IMR-90 (cell line): ENCODE results near the gene PBRM1. TPM values are rescaled to one million over a fixed set of nuclear protein-coding genes. Genes with fewer than 3 reads are reported as not detected.

ENCODE experiments used
- ATAC-seq: fragments of 200-7000 bp; cut with Tn5 transposase; 2 replicates; pipeline ENCODE4 v1.9.1; 2020; ENCODE audit warnings: low read depth, mild to moderate bottlenecking, moderate library complexity
- BruUV-seq: library from RNA; stranded (reverse); fragments of 400-500 nt; replicated peaks from 2 replicates; lab custom pipeline; 2021; lab: Mats Ljungman, UMichigan
- CTCF ChIA-PET: fragments of 300-600 bp; formaldehyde crosslinking; extraction: SDS; loops from one replicate; lab custom pipeline; 2021; ENCODE audit warnings: antibody characterized with exemption; lab: Yijun Ruan, JAX
- POLR2A ChIA-PET: fragments of 300-600 bp; sonication (Branson Sonifier 250); formaldehyde crosslinking; loops from one replicate; lab custom pipeline; 2022; ENCODE audit warnings: antibody characterized with exemption; ENCODE audit not compliant: unreplicated experiment; lab: Charles Lee
- DNase-seq: peaks from one replicate; pipeline ENCODE4 v3.0.0; 2013
- H2AFZ ChIP-seq: replicated peaks from 2 replicates; pipeline ENCODE3; 2013; ENCODE audit warnings: low read length, mild to moderate bottlenecking; ENCODE audit not compliant: poor library complexity
- H2AK5ac ChIP-seq: 2 replicates; pipeline ENCODE4 v1.6.1; 2013; ENCODE audit warnings: low read depth, low read length, inconsistent platforms
- H2AK9ac ChIP-seq: replicated peaks from 2 replicates; pipeline ENCODE3; 2013; ENCODE audit warnings: mild to moderate bottlenecking, low read depth, low read length, moderate library complexity; ENCODE audit not compliant: poor library complexity
- H2BK120ac ChIP-seq: 2 replicates; pipeline ENCODE4 v1.6.1; 2013; ENCODE audit warnings: low read depth, low read length, inconsistent platforms
- H2BK15ac ChIP-seq: 3 replicates; pipeline ENCODE4 v1.6.1; 2013; ENCODE audit warnings: low read depth, low read length, inconsistent platforms
- H2BK20ac ChIP-seq: 2 replicates; pipeline ENCODE4 v1.6.1; 2013; ENCODE audit warnings: low read depth, mild to moderate bottlenecking, inconsistent platforms, low read length, moderate library complexity
- H2BK5ac ChIP-seq: 2 replicates; pipeline ENCODE4 v1.6.1; 2013; ENCODE audit warnings: mild to moderate bottlenecking, low read depth, low read length, inconsistent platforms; ENCODE audit not compliant: poor library complexity, severe bottlenecking
- H3K14ac ChIP-seq: replicated peaks from 2 replicates; pipeline ENCODE4 v1.6.1; 2013; ENCODE audit warnings: low read depth, low read length, inconsistent platforms
- H3K18ac ChIP-seq: 2 replicates; pipeline ENCODE4 v1.6.1; 2013; ENCODE audit warnings: low read depth, low read length, control low read depth
- H3K23ac ChIP-seq: 2 replicates; pipeline ENCODE4 v1.6.1; 2013; ENCODE audit warnings: low read depth, low read length, inconsistent platforms
- H3K27ac ChIP-seq: 2 replicates; pipeline ENCODE4 v1.5.1; 2013; ENCODE audit warnings: mild to moderate bottlenecking, control low read depth, low read length; ENCODE audit not compliant: insufficient read depth
- H3K27me3 ChIP-seq: 2 replicates; pipeline ENCODE4 v1.6.1; 2013; ENCODE audit warnings: low read length; ENCODE audit not compliant: control insufficient read depth, insufficient read depth
- H3K36me3 ChIP-seq: 2 replicates; pipeline ENCODE4 v1.6.1; 2013; ENCODE audit warnings: low read length, mixed read lengths; ENCODE audit not compliant: control insufficient read depth, insufficient read depth
- H3K4ac ChIP-seq: 2 replicates; pipeline ENCODE4 v1.6.1; 2013; ENCODE audit warnings: low read depth, low read length, inconsistent platforms
- H3K4me1 ChIP-seq: 2 replicates; pipeline ENCODE4 v1.6.1; 2013; ENCODE audit warnings: low read length, mixed read lengths; ENCODE audit not compliant: control insufficient read depth, insufficient read depth
- H3K4me2 ChIP-seq: 2 replicates; pipeline ENCODE4 v1.6.1; 2013; ENCODE audit warnings: low read depth, mild to moderate bottlenecking, control low read depth, low read length, moderate library complexity
- H3K4me3 ChIP-seq: 2 replicates; pipeline ENCODE4 v1.5.1; 2013; ENCODE audit warnings: low read depth, mild to moderate bottlenecking, control low read depth, low read length, moderate library complexity; ENCODE audit not compliant: insufficient read depth
- H3K56ac ChIP-seq: 2 replicates; pipeline ENCODE4 v1.6.1; 2013; ENCODE audit warnings: low read length, inconsistent platforms; ENCODE audit not compliant: insufficient read depth; ENCODE audit errors: extremely low read depth
- H3K79me1 ChIP-seq, 2 experiments: 2 replicates each; pipeline ENCODE4 v1.6.1; 2013; ENCODE audit warnings: low read length in 2 of 2, inconsistent platforms in 1 of 2, low read depth in 1 of 2
- H3K9ac ChIP-seq: 2 replicates; pipeline ENCODE4 v1.6.1; 2013; ENCODE audit warnings: low read depth, low read length, control low read depth
- H3K9me1 ChIP-seq: 2 replicates; pipeline ENCODE4 v1.6.1; 2013; ENCODE audit warnings: low read length, inconsistent platforms; ENCODE audit not compliant: insufficient read depth
- H3K9me3 ChIP-seq: 2 replicates; pipeline ENCODE4 v1.6.1; 2013; ENCODE audit warnings: low read length; ENCODE audit not compliant: control insufficient read depth, insufficient read depth
- H4K20me1 ChIP-seq: 2 replicates; pipeline ENCODE4 v1.6.1; 2013; ENCODE audit warnings: low read length, inconsistent platforms; ENCODE audit not compliant: insufficient read depth
- H4K5ac ChIP-seq: 2 replicates; pipeline ENCODE4 v1.6.1; 2013; ENCODE audit warnings: mild to moderate bottlenecking, low read depth, low read length, control low read depth
- H4K8ac ChIP-seq, 2 experiments: 2 replicates each; pipeline ENCODE4 v1.6.1; 2013; ENCODE audit warnings: low read depth in 2 of 2, low read length in 2 of 2, control low read depth in 1 of 2, inconsistent platforms in 1 of 2
- H4K91ac ChIP-seq: 2 replicates; pipeline ENCODE4 v1.6.1; 2013; ENCODE audit warnings: low read depth, low read length, inconsistent platforms; ENCODE audit not compliant: insufficient read depth
- BHLHE40 ChIP-seq: fragments of 150-350 bp; IDR thresholded peaks from 2 replicates; pipeline ENCODE4 v1.6.1; 2016; ENCODE audit warnings: mild to moderate bottlenecking, low read depth, low read length
- CEBPB ChIP-seq: IDR thresholded peaks from 2 replicates; pipeline ENCODE4 v1.6.1; 2012; ENCODE audit warnings: low read depth, low read length, improper control_type of control experiment
- CHD1 ChIP-seq: IDR thresholded peaks from 2 replicates; pipeline ENCODE4 v1.6.1; 2012; ENCODE audit warnings: low read depth, low read length, improper control_type of control experiment
- ELK1 ChIP-seq: fragments of 150-350 bp; IDR thresholded peaks from 2 replicates; pipeline ENCODE4 v1.6.1; 2016; ENCODE audit warnings: low read depth, mild to moderate bottlenecking, low read length, moderate library complexity, borderline replicate concordance
- FOS ChIP-seq: fragments of 150-350 bp; IDR thresholded peaks from 2 replicates; pipeline ENCODE4 v1.6.1; 2016; ENCODE audit warnings: low read depth, low read length
- MAFK ChIP-seq: IDR thresholded peaks from 2 replicates; pipeline ENCODE4 v1.6.1; 2012; ENCODE audit warnings: low read depth, low read length, improper control_type of control experiment
- POLR2A ChIP-seq: IDR thresholded peaks from 2 replicates; pipeline ENCODE4 v1.6.1; 2012; ENCODE audit warnings: mild to moderate bottlenecking, low read depth, low read length
- RCOR1 ChIP-seq: IDR thresholded peaks from 2 replicates; pipeline ENCODE4 v1.6.1; 2012; ENCODE audit warnings: mild to moderate bottlenecking, low read length, improper control_type of control experiment; ENCODE audit not compliant: insufficient replicate concordance
- WGBS, 2 experiments: methylation state at CpG; one replicate each; pipeline versions ENCODE4 v1.1.5 to v1.1.7; 2013; ENCODE audit warnings: missing lambda C conversion rate in 2 of 2; ENCODE audit not compliant: insufficient read length in 1 of 2; ENCODE audit errors: extremely low coverage in 2 of 2; 5-methylcytosine and 5-hydroxymethylcytosine counted together
- dilution Hi-C: fragments of 300-500 bp; cut with HindIII; formaldehyde crosslinking; loops from one replicate; pipeline ENCODE4 v1.14.3; 2018; ENCODE audit warnings: low sequenced_read_pairs; ENCODE audit not compliant: unreplicated experiment
- in situ Hi-C: fragments of 300-500 bp; cut with MboI; formaldehyde crosslinking; loops from 3 replicates; pipeline ENCODE4 v1.14.3; 2019; ENCODE audit warnings: low sequenced_read_pairs, inconsistent platforms, mixed read lengths
- intact Hi-C: fragments of 100-400 bp; cut with micrococcal nuclease; formaldehyde crosslinking; loops from 2 replicates; pipeline ENCODE4 v1.10.0; 2022
- polyA plus RNA-seq, 3 experiments: library from polyadenylated mRNA; depleted of rRNA; stranded (reverse); fragments of >200 nt; gene quantifications; 2 replicates each; pipeline ENCODE4 v1.2.3, GENCODE V29; 2012; ENCODE audit warnings: low replicate concordance in 1 of 3
- total RNA-seq: library from RNA; depleted of rRNA; stranded (reverse); fragments of >200 nt; gene quantifications from 2 replicates; pipeline ENCODE4 v1.2.3, GENCODE V29; 2012

Gene PBRM1
- total and polyA plus RNA-seq, 2 of the 4 experiments (the other 2 are of a cell fraction), result 16.5 to 72.6 TPM

- Histone ChIP-seq H3K79me1 (peaks cover 0 to 18% of the 10 kb centered on the region in 2 experiments; a peak in 2 of 4 replicates), H3K4ac (no peak overlapping the region), H2AFZ (no peak overlapping the region), H4K5ac (no peak overlapping the region), H3K14ac (no peak overlapping the region), H3K56ac (no peak overlapping the region), H2BK120ac (no peak overlapping the region), H3K9ac (no peak overlapping the region), H3K27ac (no peak overlapping the region), H3K4me3 (no peak overlapping the region), H4K20me1 (peaks cover 6% of the 10 kb centered on the region), H2BK5ac (no peak overlapping the region), H3K4me1 (peaks cover 1% of the 10 kb centered on the region; the same call in 1 of the 2 replicates), H3K9me1 (peaks cover 11% of the 10 kb centered on the region; the same call in 1 of the 2 replicates), H4K91ac (no peak overlapping the region), H2BK15ac (no peak overlapping the region), H3K9me3 (no peaks in the 10 kb centered on the region), H3K27me3 (no peaks in the 10 kb centered on the region; the same call in 1 of the 2 replicates), H2AK5ac (no peak overlapping the region), H4K8ac (no peak overlapping the region), H3K23ac (no peak overlapping the region), H2BK20ac (no peak overlapping the region), H3K18ac (no peak overlapping the region), H3K4me2 (no peak overlapping the region), H3K36me3 (peaks cover 36% of the 10 kb centered on the region), H2AK9ac (peak overlapping the region; percentile 78)
- DNase-seq (no peak), ATAC-seq (no peak)
- BruUV-seq, result no TSS peak
- TF ChIP-seq RCOR1 (no peak), CHD1 (no peak), POLR2A (no peak), MAFK (no peak), CEBPB (no peak), FOS (no peak), BHLHE40 (no peak), ELK1 (no peak)
- 90% methylated on average over 18 of the region's 33 CpGs; no CpG with 5 or more reads in 1 of the 2 experiments for WGBS, 2 experiments
- CTCF ChIA-PET, result no interaction called here
- intact Hi-C loops (no loop called here), dilution Hi-C loops (no loop called here), in situ Hi-C loops (no loop called here)
- POLR2A ChIA-PET, result no interaction called here
Observed at GRCh38 chr3:52521881-52522650, 163.6 kb downstream of the PBRM1 start.
